Right renal pelvis (tissue), 4 donors: ENCODE measurements around the gene PURA. TPM values are rescaled to one million over a fixed set of nuclear protein-coding genes. Genes with fewer than 3 reads are reported as not detected.

ENCODE experiments used
- DNase-seq, 4 donors: peaks; one replicate each; pipeline ENCODE4 v3.0.0-alpha.2; 2013; ENCODE audit warnings: low read depth in 4 of 4, low spot score in 3 of 4, missing footprints in 1 of 4
- polyA plus RNA-seq, 4 donors: library from polyadenylated mRNA; unstranded; fragments of 120-200 nt; gene quantifications; one replicate each; pipeline ENCODE4 v1.2.1, GENCODE V29; 2013; ENCODE audit not compliant: insufficient read length in 4 of 4

The PURA gene
- polyA plus RNA-seq, 4 donors: 14.3 to 15.3 (median 14.3) TPM

- no peak for DNase-seq
Measured at GRCh38 chr5:140133514-140134167, 19.7 kb downstream of the PURA start.

- DNase-seq: no peak
Measured at GRCh38 chr5:140134277-140134935, 20.5 kb downstream of the PURA start.

- DNase-seq: no peak
Measured at GRCh38 chr5:140135127-140135526, 21.2 kb downstream of the PURA start.

GRCh38 chr5:140136624-140137023 lies 22.7 kb downstream of the PURA start:
- no peak for DNase-seq

- DNase-seq: no peak
Measured at GRCh38 chr5:140140435-140140834, 26.5 kb downstream of the PURA start.

GRCh38 chr5:140141241-140141640 lies 27.3 kb downstream of the PURA start:
- DNase-seq: no peak

GRCh38 chr5:140142246-140142645 lies 28.3 kb downstream of the PURA start:
- DNase-seq: no peak

GRCh38 chr5:140142856-140143255 lies 28.9 kb downstream of the PURA start:
- no peak for DNase-seq

- DNase-seq: no peak
Measured at GRCh38 chr5:140143521-140144258, 29.8 kb downstream of the PURA start.

GRCh38 chr5:140145256-140145655 lies 31.3 kb downstream of the PURA start:
- DNase-seq: no peak

- peak; percentile 45 to 63 (median 53) for DNase-seq
Measured at GRCh38 chr5:140145818-140146522, 32.1 kb downstream of the PURA start.

GRCh38 chr5:140146523-140146842 lies 32.6 kb downstream of the PURA start:
- no peak for DNase-seq

- DNase-seq: no peak
Measured at GRCh38 chr5:140147460-140147859, 33.6 kb downstream of the PURA start.

- DNase-seq: no peak
Measured at GRCh38 chr5:140148508-140148907, 34.6 kb downstream of the PURA start.

- DNase-seq: no peak
Measured at GRCh38 chr5:140150201-140150600, 36.3 kb downstream of the PURA start.

GRCh38 chr5:140151144-140152021 lies 37.5 kb downstream of the PURA start:
- DNase-seq: no peak

- DNase-seq: no peak
Measured at GRCh38 chr5:140152022-140152999, 38.4 kb downstream of the PURA start.

- DNase-seq: no peak
Measured at GRCh38 chr5:140153255-140153654, 39.3 kb downstream of the PURA start.

- DNase-seq: no peak
Measured at GRCh38 chr5:140153905-140154304, 40.0 kb downstream of the PURA start.
